GM21367 (cell line): ENCODE results near the gene FREY1.

Experiments used
- ATAC-seq: cut with Tn5 transposase; IDR thresholded peaks from one replicate; pipeline ENCODE4 v1.9.1; 2021; ENCODE audit not compliant: unreplicated experiment

Gene FREY1

GRCh38 chr11:45928535-45929215 is 21.6 kb upstream of the FREY1 start:
- ATAC-seq: no peak

GRCh38 chr11:45927684-45928413 is 20.8 kb upstream of the FREY1 start:
- ATAC-seq: no peak

GRCh38 chr11:45927332-45927683 is 20.2 kb upstream of the FREY1 start:
- no peak for ATAC-seq

GRCh38 chr11:45926536-45927331 is 19.7 kb upstream of the FREY1 start:
- ATAC-seq: no peak

GRCh38 chr11:45926001-45926401 is 18.9 kb upstream of the FREY1 start:
- no peak for ATAC-seq

GRCh38 chr11:45925550-45925949 is 18.5 kb upstream of the FREY1 start:
- ATAC-seq: no peak

GRCh38 chr11:45924927-45925326 is 17.9 kb upstream of the FREY1 start:
- no peak for ATAC-seq

GRCh38 chr11:45924036-45924915 is 17.2 kb upstream of the FREY1 start:
- ATAC-seq: no peak

GRCh38 chr11:45922425-45923082 is 15.5 kb upstream of the FREY1 start, which contains the start of gene LARGE2:
Gene LARGE2, plus strand, starts transcription at chr11:45922656. Its CDS starts 227 bp downstream, at chr11:45922883.
- no peak for ATAC-seq

GRCh38 chr11:45921561-45922424 is 14.7 kb upstream of the FREY1 start:
- no peak for ATAC-seq

- ATAC-seq: no peak
These were observed 13.7 kb upstream of the FREY1 start for GRCh38 chr11:45920531-45921477.

GRCh38 chr11:45919806-45920530 is 12.9 kb upstream of the FREY1 start:
- ATAC-seq: no peak

GRCh38 chr11:45918962-45919675 is 12.0 kb upstream of the FREY1 start:
- ATAC-seq: no peak

- peak; percentile 38 for ATAC-seq
These were observed 11.4 kb upstream of the FREY1 start for GRCh38 chr11:45918331-45918941.

GRCh38 chr11:45917623-45918330 is 10.7 kb upstream of the FREY1 start, which contains the start of gene PEX16:
Gene PEX16, minus strand, starts transcription at chr11:45917877. Its CDS starts 66 bp downstream, at chr11:45917811.
- peak; percentile 82 for ATAC-seq

- no peak for ATAC-seq
These were observed 10.2 kb upstream of the FREY1 start for GRCh38 chr11:45917286-45917622.
